Thymus (tissue), 11 donors: ENCODE data around the gene SERPINA6. TPM values are rescaled to one million over a fixed set of nuclear protein-coding genes. Genes with fewer than 3 reads are reported as not detected.
"Not testable (repeated sequence)": the region's sequence is repeated elsewhere in the genome, so short reads cannot be mapped to it uniquely, and the experiment has no call there.

ENCODE experiments used
- DNase-seq, 9 donors: peaks; one replicate each; pipeline ENCODE4 v3.0.0-alpha.2; 2013; ENCODE audit warnings: low spot score in 9 of 9, low read depth in 6 of 9, missing footprints in 1 of 9
- H3K27ac ChIP-seq, 2 donors: one replicate each; pipeline ENCODE4 v1.5.1; 2013; ENCODE audit warnings: control low read depth in 1 of 2, low read depth in 1 of 2, low read length in 1 of 2, mild to moderate bottlenecking in 1 of 2, moderate library complexity in 1 of 2
- H3K27me3 ChIP-seq, 2 donors: one replicate each; pipeline ENCODE4 v1.5.1; 2013; ENCODE audit warnings: low read length in 1 of 2; ENCODE audit not compliant: control insufficient read depth in 2 of 2, insufficient read depth in 1 of 2
- H3K36me3 ChIP-seq, 2 donors: one replicate each; pipeline ENCODE4 v1.5.1; 2013; ENCODE audit warnings: low read length in 1 of 2, mild to moderate bottlenecking in 1 of 2, moderate library complexity in 1 of 2; ENCODE audit not compliant: control insufficient read depth in 2 of 2, insufficient read depth in 2 of 2
- H3K4me1 ChIP-seq, 2 donors: one replicate each; pipeline ENCODE4 v1.5.1; 2013; ENCODE audit warnings: low read length in 2 of 2; ENCODE audit not compliant: control insufficient read depth in 2 of 2, insufficient read depth in 2 of 2
- H3K4me3 ChIP-seq, 2 donors: one replicate each; pipeline ENCODE4 v1.5.1; 2013; ENCODE audit warnings: low read length in 2 of 2, control low read depth in 1 of 2, mild to moderate bottlenecking in 1 of 2
- H3K9me3 ChIP-seq, 2 donors: one replicate each; pipeline ENCODE4 v1.5.1; 2013; ENCODE audit warnings: low read length in 1 of 2, mild to moderate bottlenecking in 1 of 2; ENCODE audit not compliant: control insufficient read depth in 2 of 2, insufficient read depth in 1 of 2
- WGBS: extraction: QIAGEN DNeasy Blood & Tissue Kit; methylation state at CpG from one replicate; pipeline ENCODE4 v1.1.7; 2013; 5-methylcytosine and 5-hydroxymethylcytosine counted together
- polyA plus RNA-seq: library from polyadenylated mRNA; stranded (reverse); fragments of 200-250 nt; gene quantifications from one replicate; pipeline ENCODE4 v1.2.3, GENCODE V29; 2013
- total RNA-seq: library from RNA; stranded (reverse); fragments of 120-200 nt; gene quantifications from one replicate; pipeline ENCODE4 v1.2.4, GENCODE V29; 2013
- donor health status: healthy.

SERPINA6 gene
- total and polyA plus RNA-seq, 2 donors, result 0.33 to 0.91 TPM

- no peak for DNase-seq
Measured at GRCh38 chr14:94291159-94291905, 31.8 kb downstream of the SERPINA6 start.

GRCh38 chr14:94290197-94290596, 32.9 kb downstream of the SERPINA6 start:
- Histone ChIP-seq H3K9me3 (no peaks in the 10 kb centered on the region), H3K36me3 (no peaks in the 10 kb centered on the region), H3K27me3 (no peaks in the 10 kb centered on the region), H3K4me1 (no peaks in the 10 kb centered on the region), H3K4me3 (no peak overlapping the region), H3K27ac (no peak overlapping the region)
- WGBS, result 93% methylated on average over 8 of the region's 8 CpGs
- no peak for DNase-seq

More at GRCh38 chr14:94291159-94291905, 31.8 kb downstream of the SERPINA6 start:
- no peak overlapping the region for H3K4me3 ChIP-seq
- H3K9me3 ChIP-seq, result no peaks in the 10 kb centered on the region
- no peaks in the 10 kb centered on the region for H3K36me3 ChIP-seq
- no peaks in the 10 kb centered on the region for H3K4me1 ChIP-seq
- H3K27me3 ChIP-seq, result no peaks in the 10 kb centered on the region
- no peak overlapping the region for H3K27ac ChIP-seq
- 88% methylated on average over 13 of the region's 13 CpGs for WGBS

GRCh38 chr14:94288610-94289465, 34.3 kb downstream of the SERPINA6 start:
- Histone ChIP-seq H3K9me3 (no peaks in the 10 kb centered on the region), H3K27ac (no peak overlapping the region), H3K4me3 (no peak overlapping the region), H3K27me3 (no peaks in the 10 kb centered on the region), H3K4me1 (no peaks in the 10 kb centered on the region), H3K36me3 (no peaks in the 10 kb centered on the region)
- DNase-seq, result no peak
- 82% methylated on average over 14 of the region's 14 CpGs for WGBS

GRCh38 chr14:94285158-94285557, 38.0 kb downstream of the SERPINA6 start:
- no peak for DNase-seq
- Histone ChIP-seq H3K27ac (no peak overlapping the region), H3K36me3 (no peaks in the 10 kb centered on the region), H3K9me3 (no peaks in the 10 kb centered on the region), H3K4me3 (no peak overlapping the region), H3K4me1 (no peaks in the 10 kb centered on the region), H3K27me3 (no peaks in the 10 kb centered on the region)

GRCh38 chr14:94284221-94284620, 38.9 kb downstream of the SERPINA6 start:
- H3K36me3 ChIP-seq, result no peaks in the 10 kb centered on the region
- no peak overlapping the region for H3K27ac ChIP-seq
- H3K9me3 ChIP-seq, result no peaks in the 10 kb centered on the region
- H3K27me3 ChIP-seq, result no peaks in the 10 kb centered on the region
- no peak for DNase-seq
- H3K4me3 ChIP-seq, result no peak overlapping the region
- H3K4me1 ChIP-seq, result no peaks in the 10 kb centered on the region
- 94% methylated on average over 2 of the region's 2 CpGs for WGBS

- no peak for DNase-seq
- WGBS, result 93% methylated on average over 2 of the region's 2 CpGs
- H3K9me3 ChIP-seq, result no peaks in the 10 kb centered on the region
- H3K4me3 ChIP-seq, result no peak overlapping the region
- no peaks in the 10 kb centered on the region for H3K36me3 ChIP-seq
- H3K27me3 ChIP-seq, result no peaks in the 10 kb centered on the region
- H3K27ac ChIP-seq, result no peak overlapping the region
- H3K4me1 ChIP-seq, result no peaks in the 10 kb centered on the region
Measured at GRCh38 chr14:94282991-94283723, 40.0 kb downstream of the SERPINA6 start.

GRCh38 chr14:94278731-94279130, 44.4 kb downstream of the SERPINA6 start:
- H3K27me3 ChIP-seq, result no peaks in the 10 kb centered on the region
- no peak overlapping the region for H3K4me3 ChIP-seq
- H3K9me3 ChIP-seq, result no peaks in the 10 kb centered on the region
- H3K4me1 ChIP-seq, result no peaks in the 10 kb centered on the region
- H3K36me3 ChIP-seq, result no peaks in the 10 kb centered on the region
- WGBS, result 85% methylated on average over 2 of the region's 2 CpGs
- no peak overlapping the region for H3K27ac ChIP-seq
- DNase-seq, result no peak

- not testable (repeated sequence) for H3K27me3 ChIP-seq, H3K36me3 ChIP-seq, DNase-seq, H3K4me1 ChIP-seq, H3K27ac ChIP-seq, H3K9me3 ChIP-seq, H3K4me3 ChIP-seq
- WGBS, result 87% methylated on average over 11 of the region's 11 CpGs
Measured at GRCh38 chr14:94276898-94277561, 46.1 kb downstream of the SERPINA6 start.
